Mesenchymal stem cell (in vitro differentiated cells and primary cell): Measurements from ENCODE around the gene CTSH.

Experiments
- DNase-seq: peaks from one replicate; pipeline ENCODE4 v3.0.0-alpha.2; 2013
- H2AFZ ChIP-seq: one replicate; pipeline ENCODE4 v1.6.1; 2013; ENCODE audit warnings: low read depth, mild to moderate bottlenecking, control low read depth, inconsistent platforms, low read length, moderate library complexity
- H2AK5ac ChIP-seq: 2 replicates; pipeline ENCODE4 v1.6.1; 2013; ENCODE audit warnings: low read length, moderate library complexity, mild to moderate bottlenecking, inconsistent platforms; ENCODE audit not compliant: severe bottlenecking
- H2BK120ac ChIP-seq: one replicate; pipeline ENCODE4 v1.6.1; 2013; ENCODE audit warnings: low read depth, mild to moderate bottlenecking, inconsistent platforms, low read length, moderate library complexity
- H2BK12ac ChIP-seq, 2 experiments: one replicate each; pipeline ENCODE4 v1.6.1; 2013; ENCODE audit warnings: inconsistent platforms in 2 of 2, low read length in 2 of 2, mild to moderate bottlenecking in 2 of 2, moderate library complexity in 2 of 2, control low read depth in 1 of 2
- H2BK15ac ChIP-seq: one replicate; pipeline ENCODE4 v1.6.1; 2013; ENCODE audit warnings: mild to moderate bottlenecking, low read depth, inconsistent platforms; ENCODE audit not compliant: poor library complexity, severe bottlenecking
- H2BK5ac ChIP-seq: 2 replicates; pipeline ENCODE4 v1.6.1; 2013; ENCODE audit warnings: low read depth, mild to moderate bottlenecking, low read length, control low read depth, inconsistent platforms; ENCODE audit not compliant: poor library complexity, severe bottlenecking
- H3K14ac ChIP-seq, 2 experiments: one replicate each; pipeline ENCODE4 v1.6.1; 2013; ENCODE audit warnings: inconsistent platforms in 2 of 2, low read length in 2 of 2, control low read depth in 1 of 2, mild to moderate bottlenecking in 1 of 2, moderate library complexity in 1 of 2
- H3K18ac ChIP-seq, 2 experiments: one replicate each; pipeline ENCODE4 v1.6.1; 2013; ENCODE audit warnings: inconsistent platforms in 2 of 2, low read length in 2 of 2, control low read depth in 1 of 2, low read depth in 1 of 2, mild to moderate bottlenecking in 1 of 2
- H3K23ac ChIP-seq, 2 experiments: one replicate each; pipeline ENCODE4 v1.6.1; 2013; ENCODE audit warnings: inconsistent platforms in 2 of 2, low read length in 2 of 2, mild to moderate bottlenecking in 2 of 2, moderate library complexity in 2 of 2, control low read depth in 1 of 2
- H3K27ac ChIP-seq: 2 replicates; pipeline ENCODE4 v1.5.1; 2013; ENCODE audit warnings: mild to moderate bottlenecking, moderate library complexity, low read length, control low read depth, inconsistent platforms; ENCODE audit not compliant: poor library complexity, severe bottlenecking
- H3K27me3 ChIP-seq, 2 experiments: 2 replicates each; pipeline versions ENCODE4 v1.6.1 to v1.7.0; 2013; ENCODE audit warnings: low read length in 2 of 2, mild to moderate bottlenecking in 2 of 2, moderate library complexity in 2 of 2, control low read depth in 1 of 2, inconsistent platforms in 1 of 2; ENCODE audit not compliant: control insufficient read depth in 1 of 2, insufficient read depth in 1 of 2
- H3K36me3 ChIP-seq, 2 experiments: 2 replicates each; pipeline versions ENCODE4 v1.6.1 to v1.7.0; 2013; ENCODE audit warnings: low read length in 2 of 2, control low read depth in 1 of 2, inconsistent platforms in 1 of 2, low read depth in 1 of 2, mild to moderate bottlenecking in 1 of 2; ENCODE audit not compliant: insufficient read depth in 2 of 2, control insufficient read depth in 1 of 2
- H3K4ac ChIP-seq, 2 experiments: one replicate each; pipeline ENCODE4 v1.6.1; 2013; ENCODE audit warnings: inconsistent platforms in 2 of 2, low read length in 2 of 2, mild to moderate bottlenecking in 2 of 2, moderate library complexity in 2 of 2, control low read depth in 1 of 2, low read depth in 1 of 2
- H3K4me1 ChIP-seq: 2 replicates; pipeline ENCODE4 v1.6.1; 2013; ENCODE audit warnings: low read depth, low read length, control low read depth; ENCODE audit not compliant: control insufficient read depth, insufficient read depth
- H3K4me2 ChIP-seq: 2 replicates; pipeline ENCODE4 v1.6.1; 2013; ENCODE audit warnings: low read length, mild to moderate bottlenecking, inconsistent platforms; ENCODE audit not compliant: poor library complexity, severe bottlenecking
- H3K4me3 ChIP-seq, 2 experiments: 2 replicates each; pipeline versions ENCODE4 v1.5.1 to v1.7.0; 2013; ENCODE audit warnings: low read length in 2 of 2, mild to moderate bottlenecking in 2 of 2, control low read depth in 1 of 2, low read depth in 1 of 2; ENCODE audit not compliant: insufficient read depth in 1 of 2
- H3K79me1 ChIP-seq: replicated peaks from 2 replicates; pipeline ENCODE4 v1.6.1; 2013; ENCODE audit warnings: mild to moderate bottlenecking, control low read depth, low read length, inconsistent platforms; ENCODE audit not compliant: poor library complexity, severe bottlenecking
- H3K9ac ChIP-seq: 2 replicates; pipeline ENCODE4 v1.7.0; 2013; ENCODE audit warnings: mild to moderate bottlenecking, low read length, moderate library complexity
- H3K9me3 ChIP-seq: 2 replicates; pipeline ENCODE4 v1.7.0; 2013; ENCODE audit warnings: mild to moderate bottlenecking, low read length; ENCODE audit not compliant: control insufficient read depth
- H4K8ac ChIP-seq: one replicate; pipeline ENCODE4 v1.6.1; 2013; ENCODE audit warnings: inconsistent platforms, mild to moderate bottlenecking, low read length, moderate library complexity
- H4K91ac ChIP-seq: one replicate; pipeline ENCODE4 v1.6.1; 2013; ENCODE audit warnings: mild to moderate bottlenecking, low read length, inconsistent platforms
- WGBS: methylation state at CpG from one replicate; pipeline ENCODE4 v1.1.7; 2013; ENCODE audit warnings: mixed read lengths; 5-methylcytosine and 5-hydroxymethylcytosine counted together

Gene CTSH

GRCh38 chr15:78931439-78932257 is 13.2 kb downstream of the CTSH start:
- Histone ChIP-seq H3K27ac (no peak overlapping the region), H2BK12ac (no peak overlapping the region), H3K79me1 (no peaks in the 10 kb centered on the region), H3K23ac (no peak overlapping the region), H2AFZ (no peak overlapping the region), H3K14ac (no peak overlapping the region), H2AK5ac (no peak overlapping the region), H3K27me3 (peaks cover 0 to 16% of the 10 kb centered on the region in 2 experiments), H3K4me3 (no peak overlapping the region), H3K4ac (no peak overlapping the region), H4K8ac (no peak overlapping the region), H3K9ac (no peak overlapping the region), H3K4me2 (no peak overlapping the region), H3K4me1 (peaks cover 7% of the 10 kb centered on the region), H3K18ac (no peak overlapping the region), H3K9me3 (no peaks in the 10 kb centered on the region), H2BK5ac (no peak overlapping the region), H3K36me3 (peaks cover 13 to 14% of the 10 kb centered on the region in 2 experiments), H4K91ac (no peak overlapping the region), H2BK120ac (no peak overlapping the region), H2BK15ac (no peak overlapping the region)
- WGBS, result 93% methylated on average over 20 of the region's 21 CpGs
- DNase-seq, result no peak

- no peaks in the 10 kb centered on the region for H3K79me1 ChIP-seq
- no peak overlapping the region for H2BK120ac ChIP-seq
- no peak overlapping the region for H4K8ac ChIP-seq
- no peak overlapping the region for H2AK5ac ChIP-seq
- H3K18ac ChIP-seq, result peak overlapping the region; percentile 18 to 55
- H2BK15ac ChIP-seq, result no peak overlapping the region
- no peak overlapping the region for H3K4me3 ChIP-seq
- H3K9ac ChIP-seq, result no peak overlapping the region
- no peaks in the 10 kb centered on the region for H3K9me3 ChIP-seq
- H2BK5ac ChIP-seq, result no peak overlapping the region
- no peak overlapping the region for H3K4ac ChIP-seq
- H3K4me1 ChIP-seq, result peaks cover 10% of the 10 kb centered on the region
- DNase-seq, result peak; percentile 32
- peak overlapping the region; percentile 18 for H4K91ac ChIP-seq
- no peak overlapping the region for H2AFZ ChIP-seq
- no peak overlapping the region for H3K23ac ChIP-seq
- H3K14ac ChIP-seq, result no peak overlapping the region
- peaks cover 22 to 23% of the 10 kb centered on the region in 2 experiments for H3K36me3 ChIP-seq
- H3K27ac ChIP-seq, result no peak overlapping the region
- no peak overlapping the region for H3K4me2 ChIP-seq
- 83% methylated on average over 10 of the region's 11 CpGs for WGBS
- peaks cover 0 to 16% of the 10 kb centered on the region in 2 experiments for H3K27me3 ChIP-seq
- H2BK12ac ChIP-seq, result peak overlapping the region in 1 of 2 experiments; percentile 21
Observed at GRCh38 chr15:78930577-78931388, 14.1 kb downstream of the CTSH start.

GRCh38 chr15:78929536-78930264 is 15.1 kb downstream of the CTSH start:
- no peak overlapping the region for H2AFZ ChIP-seq
- peaks cover 2% of the 10 kb centered on the region for H3K79me1 ChIP-seq
- peaks cover 0 to 16% of the 10 kb centered on the region in 2 experiments for H3K27me3 ChIP-seq
- no peak overlapping the region for H3K14ac ChIP-seq
- no peak overlapping the region for H4K91ac ChIP-seq
- no peak overlapping the region for H3K27ac ChIP-seq
- no peaks in the 10 kb centered on the region for H3K9me3 ChIP-seq
- no peak overlapping the region for H2AK5ac ChIP-seq
- peaks cover 31 to 32% of the 10 kb centered on the region in 2 experiments for H3K36me3 ChIP-seq
- peaks cover 10% of the 10 kb centered on the region for H3K4me1 ChIP-seq
- H4K8ac ChIP-seq, result no peak overlapping the region
- no peak overlapping the region for H2BK5ac ChIP-seq
- DNase-seq, result no peak
- peak overlapping the region in 1 of 2 experiments; percentile 37 for H2BK12ac ChIP-seq
- 92% methylated on average over 15 of the region's 16 CpGs for WGBS
- no peak overlapping the region for H3K9ac ChIP-seq
- no peak overlapping the region for H3K4me3 ChIP-seq
- no peak overlapping the region for H3K18ac ChIP-seq
- no peak overlapping the region for H2BK15ac ChIP-seq
- H2BK120ac ChIP-seq, result no peak overlapping the region
- H3K4me2 ChIP-seq, result no peak overlapping the region
- no peak overlapping the region for H3K4ac ChIP-seq
- H3K23ac ChIP-seq, result no peak overlapping the region
